H1 (cell line): ENCODE data around the gene CACNB4. TPM values are rescaled to one million over a fixed set of nuclear protein-coding genes. Genes with fewer than 3 reads are reported as not detected.

Experiments
- CTCF ChIA-PET: fragments of 300-600 bp; sonication (Branson Sonifier 250); formaldehyde crosslinking; loops from one replicate; lab custom pipeline; 2021; ENCODE audit not compliant: partially characterized antibody; lab: Charles Lee
- POLR2A ChIA-PET: fragments of 300-600 bp; sonication (Branson Sonifier 250); formaldehyde crosslinking; loops from one replicate; lab custom pipeline; 2021; ENCODE audit warnings: inconsistent platforms; ENCODE audit not compliant: partially characterized antibody; lab: Charles Lee
- DNase-seq, 2 experiments: peaks; one replicate each; pipeline versions ENCODE4 v3.0.0 to v3.0.0-alpha.2; 2010 to 2022; ENCODE audit warnings: low spot score in 2 of 2, low read depth in 1 of 2, mixed read lengths in 1 of 2
- FAIRE-seq: peaks from 2 replicates; lab custom pipeline; 2011; peaks lifted over from hg19 to GRCh38; lab: Jason Lieb, UNC
- H2AFZ ChIP-seq: 2 replicates; pipeline ENCODE4 v1.8.1; 2012; ENCODE audit warnings: low read length, inconsistent platforms
- H2AK5ac ChIP-seq: 2 replicates; pipeline ENCODE4 v1.6.1; 2013; ENCODE audit warnings: low read depth, low read length
- H2BK120ac ChIP-seq: replicated peaks from 2 replicates; pipeline ENCODE3; 2013; ENCODE audit warnings: low read depth, low read length, inconsistent platforms
- H2BK12ac ChIP-seq: 2 replicates; pipeline ENCODE4 v1.6.1; 2013; ENCODE audit warnings: low read depth, low read length
- H2BK15ac ChIP-seq: 2 replicates; pipeline ENCODE4 v1.6.1; 2013; ENCODE audit warnings: low read length
- H2BK20ac ChIP-seq: 2 replicates; pipeline ENCODE4 v1.6.1; 2013; ENCODE audit warnings: low read length
- H2BK5ac ChIP-seq: 2 replicates; pipeline ENCODE4 v1.6.1; 2013; ENCODE audit warnings: low read depth, low read length
- H3K14ac ChIP-seq: 2 replicates; pipeline ENCODE4 v1.6.1; 2013; ENCODE audit warnings: inconsistent platforms; ENCODE audit not compliant: insufficient read length
- H3K18ac ChIP-seq: 2 replicates; pipeline ENCODE4 v1.6.1; 2013; ENCODE audit warnings: low read length; ENCODE audit errors: extremely low read depth
- H3K23ac ChIP-seq: 2 replicates; pipeline ENCODE4 v1.6.1; 2013; ENCODE audit warnings: inconsistent platforms; ENCODE audit not compliant: insufficient read length
- H3K23me2 ChIP-seq: 2 replicates; pipeline ENCODE4 v1.6.1; 2013; ENCODE audit warnings: low read depth, low read length
- H3K27ac ChIP-seq: 2 replicates; pipeline ENCODE4 v1.6.1; 2011; ENCODE audit warnings: low read depth, low read length, inconsistent platforms
- H3K27me3 ChIP-seq, 4 experiments: replicated peaks in 1 of 4; 1 replicate in 1 of 4; 2 replicates in 3 of 4; pipeline versions ENCODE4 v1.6.1 to v1.8.1; 2011 to 2013; ENCODE audit warnings: low read length in 3 of 4, mild to moderate bottlenecking in 3 of 4, inconsistent platforms in 2 of 4, mixed read lengths in 2 of 4, moderate library complexity in 1 of 4; ENCODE audit not compliant: control insufficient read depth in 3 of 4, insufficient read depth in 3 of 4; ENCODE audit errors: extremely low read depth in 1 of 4
- H3K36me3 ChIP-seq, 4 experiments: 2 replicates each; pipeline versions ENCODE4 v1.6.1 to v1.8.1; 2011 to 2013; ENCODE audit warnings: mild to moderate bottlenecking in 4 of 4, low read length in 3 of 4, moderate library complexity in 2 of 4, control low read depth in 1 of 4, inconsistent platforms in 1 of 4; ENCODE audit not compliant: insufficient read depth in 4 of 4, control insufficient read depth in 2 of 4
- H3K4ac ChIP-seq: replicated peaks from 2 replicates; pipeline ENCODE3; 2013; ENCODE audit warnings: low read length, low read depth, mixed read lengths, inconsistent platforms; ENCODE audit not compliant: insufficient read length
- H3K4me1 ChIP-seq, 4 experiments: replicated peaks in 1 of 4; 1 replicate in 1 of 4; 2 replicates in 3 of 4; pipeline versions ENCODE4 v1.6.1 to v1.8.1; 2011 to 2013; ENCODE audit warnings: low read length in 3 of 4, inconsistent platforms in 2 of 4, mixed read lengths in 1 of 4; ENCODE audit not compliant: insufficient read depth in 4 of 4, control insufficient read depth in 3 of 4
- H3K4me2 ChIP-seq, 2 experiments: 2 replicates each; pipeline versions ENCODE4 v1.6.1 to v1.8.1; 2011 to 2013; ENCODE audit warnings: low read depth in 2 of 2, low read length in 2 of 2, control low read depth in 1 of 2, inconsistent platforms in 1 of 2, mild to moderate bottlenecking in 1 of 2; ENCODE audit not compliant: insufficient read depth in 1 of 2
- H3K4me3 ChIP-seq, 4 experiments: fragments of 200-600, 300-600 bp in 1 of 4; sonication (generic), shearing (Covaris generic), sonication (Bioruptor Twin) in 1 of 4; 2 replicates each; pipeline versions ENCODE4 v1.5.1 to v1.8.1; 2011 to 2016; ENCODE audit warnings: low read length in 4 of 4, low read depth in 3 of 4, control low read depth in 2 of 4, inconsistent platforms in 2 of 4, mild to moderate bottlenecking in 2 of 4, mixed read lengths in 1 of 4, moderate library complexity in 1 of 4; ENCODE audit not compliant: insufficient read depth in 2 of 4; ENCODE audit errors: extremely low read depth in 1 of 4
- H3K56ac ChIP-seq: replicated peaks from 2 replicates; pipeline ENCODE3; 2013; ENCODE audit warnings: low read depth, mild to moderate bottlenecking, mixed read lengths, low read length, inconsistent platforms; ENCODE audit not compliant: insufficient read length
- H3K79me1 ChIP-seq: 2 replicates; pipeline ENCODE4 v1.6.1; 2013; ENCODE audit warnings: low read depth, low read length, control low read depth
- H3K79me2 ChIP-seq, 2 experiments: 2 replicates each; pipeline versions ENCODE4 v1.6.1 to v1.8.1; 2012 to 2013; ENCODE audit warnings: low read length in 2 of 2, mild to moderate bottlenecking in 2 of 2, inconsistent platforms in 1 of 2; ENCODE audit not compliant: insufficient read depth in 2 of 2, control insufficient read depth in 1 of 2
- H3K9ac ChIP-seq, 4 experiments: replicated peaks in 1 of 4; 1 replicate in 1 of 4; 2 replicates in 3 of 4; pipeline versions ENCODE4 v1.6.1 to v1.8.1; 2011 to 2013; ENCODE audit warnings: low read depth in 3 of 4, low read length in 3 of 4, control low read depth in 2 of 4, mild to moderate bottlenecking in 2 of 4, moderate library complexity in 2 of 4, inconsistent platforms in 1 of 4; ENCODE audit errors: extremely low read depth in 1 of 4
- H3K9me3 ChIP-seq, 2 experiments: 2 replicates each; pipeline versions ENCODE4 v1.6.1 to v1.8.1; 2012 to 2013; ENCODE audit warnings: mild to moderate bottlenecking in 2 of 2, moderate library complexity in 2 of 2, control low read depth in 1 of 2, inconsistent platforms in 1 of 2, low read depth in 1 of 2, low read length in 1 of 2, mixed read lengths in 1 of 2; ENCODE audit not compliant: insufficient read depth in 2 of 2
- H4K20me1 ChIP-seq, 2 experiments: replicated peaks in 1 of 2; 2 replicates each; pipeline versions ENCODE3 to v1.8.1; 2011 to 2013; ENCODE audit warnings: inconsistent platforms in 2 of 2, low read length in 2 of 2, mild to moderate bottlenecking in 1 of 2; ENCODE audit not compliant: insufficient read depth in 2 of 2, control insufficient read depth in 1 of 2
- H4K5ac ChIP-seq: 2 replicates; pipeline ENCODE4 v1.6.1; 2013; ENCODE audit warnings: low read length, low read depth, mixed read lengths, inconsistent platforms; ENCODE audit not compliant: insufficient read length
- H4K8ac ChIP-seq: 2 replicates; pipeline ENCODE4 v1.8.0; 2013; ENCODE audit warnings: mild to moderate bottlenecking, moderate library complexity, low read length, inconsistent platforms; ENCODE audit not compliant: insufficient read depth; ENCODE audit errors: extremely low read depth
- H4K91ac ChIP-seq: replicated peaks from 2 replicates; pipeline ENCODE3; 2013; ENCODE audit warnings: low read length, mixed read lengths, inconsistent platforms; ENCODE audit not compliant: insufficient read length
- BACH1 ChIP-seq: IDR thresholded peaks from 2 replicates; pipeline ENCODE4 v1.6.1; 2012; ENCODE audit warnings: low read length, improper control_type of control experiment
- GABPA ChIP-seq: IDR thresholded peaks from 2 replicates; pipeline ENCODE4 v1.6.1; 2011; ENCODE audit warnings: mild to moderate bottlenecking, low read length, moderate library complexity, borderline replicate concordance; ENCODE audit not compliant: insufficient read depth
- WGBS, 2 experiments: shearing (Covaris generic) in 1 of 2; methylation state at CpG; one replicate each; pipeline versions ENCODE4 v1.1.6 to v1.1.7; 2013 to 2015; ENCODE audit warnings: low lambda C conversion rate in 2 of 2, mixed read lengths in 2 of 2, inconsistent platforms in 1 of 2, low coverage in 1 of 2, missing lambda C conversion rate in 1 of 2; ENCODE audit not compliant: insufficient replicate concordance in 2 of 2, insufficient coverage in 1 of 2, insufficient read length in 1 of 2; ENCODE audit errors: extremely low coverage in 1 of 2, missing lambda C conversion rate in 1 of 2; 5-methylcytosine and 5-hydroxymethylcytosine counted together
- polyA plus RNA-seq, 7 experiments: library from polyadenylated mRNA; depleted of rRNA in 3 of 7; stranded (reverse) in 5 of 7; unstranded in 2 of 7; fragments of >200 nt in 5 of 7; fragments of 200-250 nt in 2 of 7; gene quantifications; 1 replicate in 5 of 7; 2 replicates in 1 of 7; 4 replicates in 1 of 7; pipeline versions ENCODE4 v1.2.1 to v1.2.3, GENCODE V29; 2011 to 2013; ENCODE audit warnings: missing spikeins in 2 of 7, mixed read lengths in 2 of 7
- total RNA-seq: library from RNA; stranded (reverse); fragmentation: NEBNext Ultra II Directional; extraction: Animal tissue kit (Norgen Biotek cat#: 25700); gene quantifications from 2 replicates; pipeline ENCODE4 v1.2.1, GENCODE V29; 2021

Gene CACNB4
- total and polyA plus RNA-seq, 2 of the 8 experiments (the other 6 are each of a cell fraction or from before 2014, with no cell fraction given), result 2.0 to 4.0 TPM

DNA sequence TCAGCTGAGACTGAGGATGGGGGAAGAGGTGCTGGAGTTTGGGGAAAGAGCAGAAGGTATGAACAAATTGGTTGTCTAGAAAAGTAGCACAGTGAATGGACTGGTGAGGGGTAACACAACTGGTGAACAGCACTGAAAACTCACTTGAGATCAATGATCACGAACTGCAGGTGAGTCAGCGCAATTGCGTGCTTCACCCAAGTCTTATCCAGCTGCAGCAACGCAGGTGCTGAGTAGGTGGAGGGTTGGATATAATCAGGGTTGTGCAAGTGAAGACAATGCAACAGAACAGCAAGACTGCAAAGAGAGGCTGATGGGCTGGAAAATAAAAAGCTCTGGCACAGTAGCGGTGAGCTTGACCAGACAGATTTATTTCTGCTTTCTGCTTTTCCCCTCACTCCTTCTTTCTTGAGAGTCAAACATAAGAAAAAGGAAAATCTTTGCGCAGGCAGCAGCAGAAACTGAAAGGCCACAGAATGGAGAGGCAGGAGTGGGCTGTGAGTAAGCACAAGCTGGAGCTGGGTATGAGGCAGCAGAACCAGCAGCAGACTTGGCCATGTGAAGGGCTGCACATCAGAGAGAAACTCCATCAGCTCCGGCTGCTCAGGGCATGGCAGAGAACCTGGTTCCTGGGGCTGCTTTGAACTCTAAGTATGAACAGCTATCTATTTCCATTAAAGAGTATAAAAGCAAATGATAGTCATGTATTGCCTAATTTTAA, 171.2 kb downstream of the CACNB4 start:
- H3K9me3 ChIP-seq, result no peaks in the 10 kb centered on the region
- H4K20me1 ChIP-seq, result no peaks in the 10 kb centered on the region
- H3K4me2 ChIP-seq, result no peak overlapping the region
- H4K5ac ChIP-seq, result no peak overlapping the region
- no peaks in the 10 kb centered on the region for H3K27me3 ChIP-seq
- CTCF ChIA-PET, result interaction anchor here (0.6 to 2.3 kb wide), 5 partner anchors 12 to 109 kb away, joined by 3 to 8 read pairs (median 4); no protein-coding TSS in a partner anchor
- H3K23me2 ChIP-seq, result no peaks in the 10 kb centered on the region
- no peaks in the 10 kb centered on the region for H3K79me1 ChIP-seq
- no peak overlapping the region for H3K14ac ChIP-seq
- no peak overlapping the region for H3K18ac ChIP-seq
- no peak overlapping the region for H2BK20ac ChIP-seq
- no peak overlapping the region for H3K23ac ChIP-seq
- no peak for DNase-seq
- H3K56ac ChIP-seq, result no peak overlapping the region
- no peak overlapping the region for H2BK120ac ChIP-seq
- no peaks in the 10 kb centered on the region for H3K36me3 ChIP-seq
- no peak overlapping the region for H3K4ac ChIP-seq
- H3K4me1 ChIP-seq, result peaks cover 0 to 7% (median 0%) of the 10 kb centered on the region in 4 experiments; a peak in 2 of 7 replicates
- no peak overlapping the region for H3K9ac ChIP-seq
- no peak overlapping the region for H4K8ac ChIP-seq
- H4K91ac ChIP-seq, result no peak overlapping the region
- H2BK15ac ChIP-seq, result no peak overlapping the region
- H2BK12ac ChIP-seq, result no peak overlapping the region
- no peak overlapping the region for H3K4me3 ChIP-seq
- no peak overlapping the region for H2AK5ac ChIP-seq
- peak; percentile 45 for FAIRE-seq
- WGBS, 2 experiments, result 82% methylated on average over 7 of the region's 7 CpGs; no CpG with 5 or more reads in 1 of the 2 experiments
- H2BK5ac ChIP-seq, result 0 out of 2 replicates have a peak overlapping the region, but pooled peaks have one; percentile 7
- POLR2A ChIA-PET, result no interaction called here
- no peak overlapping the region for H3K27ac ChIP-seq
- TF ChIP-seq BACH1 (0 out of 2 replicates have a peak, but pooled peaks have one; percentile 52), GABPA (no peak)
- H2AFZ ChIP-seq, result no peak overlapping the region
- no peaks in the 10 kb centered on the region for H3K79me2 ChIP-seq
